Mesothelial cell of epicardium (in vitro differentiated cells): ENCODE data around the gene ANKRD40. TPM values are rescaled to one million over a fixed set of nuclear protein-coding genes. Genes with fewer than 3 reads are reported as not detected.

ENCODE experiments used
- DNase-seq, 2 experiments: peaks; one replicate each; pipeline ENCODE4 v3.0.0; 2021; ENCODE audit warnings: low spot score in 2 of 2; ENCODE audit not compliant: unreplicated experiment in 2 of 2
- H3K27ac Mint-ChIP-seq: 2 replicates; pipeline ENCODE4 v1.8.0; 2021; ENCODE audit warnings: mixed read lengths
- H3K27me3 Mint-ChIP-seq: 2 replicates; pipeline ENCODE4 v1.8.0; 2021; ENCODE audit warnings: low read depth, mixed read lengths
- H3K36me3 Mint-ChIP-seq: 2 replicates; pipeline ENCODE4 v1.8.0; 2021; ENCODE audit warnings: mixed read lengths
- H3K4me1 Mint-ChIP-seq: 2 replicates; pipeline ENCODE4 v1.8.0; 2021; ENCODE audit warnings: mixed read lengths
- H3K4me3 Mint-ChIP-seq: 2 replicates; pipeline ENCODE4 v1.8.0; 2021; ENCODE audit warnings: mild to moderate bottlenecking, moderate library complexity, mixed read lengths
- H3K9me3 Mint-ChIP-seq: 2 replicates; pipeline ENCODE4 v1.8.0; 2021; ENCODE audit warnings: mixed read lengths
- CTCF ChIP-seq: fragments of 200-600 bp; sonication (generic); IDR thresholded peaks from one replicate; pipeline ENCODE4 v1.5.0; 2021; ENCODE audit warnings: antibody characterized with exemption; ENCODE audit not compliant: unreplicated experiment
- total RNA-seq: library from RNA; stranded (reverse); gene quantifications from 3 replicates; pipeline ENCODE4 v1.2.1, GENCODE V29; 2021

ANKRD40 gene
- total RNA-seq, 1 donor from 2014 or later, result 35.9 TPM

- Mint-ChIP-seq H3K9me3 (no peaks in the 10 kb centered on the region), H3K27me3 (no peaks in the 10 kb centered on the region), H3K4me1 (peaks cover 29% of the 10 kb centered on the region), H3K4me3 (peak overlapping the region; percentile 91), H3K27ac (peak overlapping the region; percentile 98), H3K36me3 (peaks cover 9% of the 10 kb centered on the region)
- no peak for TF ChIP-seq CTCF
- DNase-seq, result no peak
These were observed 611 bp upstream of the ANKRD40 start for GRCh38 chr17:50708050-50709000.

GRCh38 chr17:50703162-50703561 is 4.6 kb downstream of the ANKRD40 start:
- Mint-ChIP-seq H3K4me1 (peaks cover 25% of the 10 kb centered on the region), H3K36me3 (peaks cover 24% of the 10 kb centered on the region), H3K9me3 (no peaks in the 10 kb centered on the region), H3K27ac (no peak overlapping the region), H3K4me3 (no peak overlapping the region), H3K27me3 (no peaks in the 10 kb centered on the region)
- no peak for DNase-seq
- TF ChIP-seq CTCF, result no peak

GRCh38 chr17:50699410-50699809 is 8.3 kb downstream of the ANKRD40 start:
- no peak for DNase-seq
- no peaks in the 10 kb centered on the region for H3K9me3 Mint-ChIP-seq
- no peak overlapping the region for H3K27ac Mint-ChIP-seq
- H3K4me1 Mint-ChIP-seq, result peaks cover 17% of the 10 kb centered on the region
- no peaks in the 10 kb centered on the region for H3K27me3 Mint-ChIP-seq
- TF ChIP-seq CTCF, result no peak
- no peak overlapping the region for H3K4me3 Mint-ChIP-seq
- H3K36me3 Mint-ChIP-seq, result peaks cover 44% of the 10 kb centered on the region

GRCh38 chr17:50697663-50698272 is 9.9 kb downstream of the ANKRD40 start:
- H3K4me3 Mint-ChIP-seq, result no peak overlapping the region
- H3K4me1 Mint-ChIP-seq, result peaks cover 20% of the 10 kb centered on the region
- H3K27ac Mint-ChIP-seq, result no peak overlapping the region
- no peaks in the 10 kb centered on the region for H3K9me3 Mint-ChIP-seq
- TF ChIP-seq CTCF, result no peak
- H3K36me3 Mint-ChIP-seq, result peaks cover 40% of the 10 kb centered on the region
- DNase-seq, result no peak
- no peaks in the 10 kb centered on the region for H3K27me3 Mint-ChIP-seq

GRCh38 chr17:50697062-50697461 is 10.7 kb downstream of the ANKRD40 start:
- Mint-ChIP-seq H3K9me3 (no peaks in the 10 kb centered on the region), H3K4me1 (peaks cover 27% of the 10 kb centered on the region), H3K36me3 (peaks cover 40% of the 10 kb centered on the region), H3K27ac (no peak overlapping the region), H3K27me3 (no peaks in the 10 kb centered on the region), H3K4me3 (no peak overlapping the region)
- no peak for TF ChIP-seq CTCF
- DNase-seq, result no peak
